PC-3 (cell line): Measurements from ENCODE around the gene NUDT1.

ENCODE experiments used
- CTCF ChIP-seq: fragments of 300-600 bp; sonication (generic); conservative IDR thresholded peaks from 2 replicates; pipeline ENCODE4 v1.5.1; 2017; ENCODE audit warnings: antibody characterized with exemption, low read depth, mild to moderate bottlenecking, low read length
- EZH2 ChIP-seq: fragments of 300-600 bp; sonication (generic); IDR thresholded peaks from one replicate; pipeline ENCODE4 v1.6.1; 2017; ENCODE audit warnings: antibody characterized with exemption, mild to moderate bottlenecking, low read length; ENCODE audit not compliant: unreplicated experiment
- EZH2phosphoT487 ChIP-seq: fragments of 300-600 bp; sonication (generic); IDR thresholded peaks from 2 replicates; pipeline ENCODE4 v1.6.1; 2018; ENCODE audit warnings: mild to moderate bottlenecking, antibody characterized with exemption, low read length, borderline replicate concordance

GRCh38 chr7:2218444-2218785 lies 23.6 kb upstream of the NUDT1 start:
- TF ChIP-seq CTCF (no peak), EZH2 (no peak), EZH2phosphoT487 (no peak)
